Smooth muscle cell of the umbilical artery (primary cell): Measurements from ENCODE around the gene RASAL2. TPM values are rescaled to one million over a fixed set of nuclear protein-coding genes. Genes with fewer than 3 reads are reported as not detected.

ENCODE experiments used
- total RNA-seq: library from RNA; depleted of rRNA; stranded (reverse); fragments of >200 nt; gene quantifications from 2 replicates; pipeline ENCODE4 v1.2.3, GENCODE V29; 2014

RASAL2 gene
- 19.6 and 34.2 TPM in 2 replicates for total RNA-seq

DNA sequence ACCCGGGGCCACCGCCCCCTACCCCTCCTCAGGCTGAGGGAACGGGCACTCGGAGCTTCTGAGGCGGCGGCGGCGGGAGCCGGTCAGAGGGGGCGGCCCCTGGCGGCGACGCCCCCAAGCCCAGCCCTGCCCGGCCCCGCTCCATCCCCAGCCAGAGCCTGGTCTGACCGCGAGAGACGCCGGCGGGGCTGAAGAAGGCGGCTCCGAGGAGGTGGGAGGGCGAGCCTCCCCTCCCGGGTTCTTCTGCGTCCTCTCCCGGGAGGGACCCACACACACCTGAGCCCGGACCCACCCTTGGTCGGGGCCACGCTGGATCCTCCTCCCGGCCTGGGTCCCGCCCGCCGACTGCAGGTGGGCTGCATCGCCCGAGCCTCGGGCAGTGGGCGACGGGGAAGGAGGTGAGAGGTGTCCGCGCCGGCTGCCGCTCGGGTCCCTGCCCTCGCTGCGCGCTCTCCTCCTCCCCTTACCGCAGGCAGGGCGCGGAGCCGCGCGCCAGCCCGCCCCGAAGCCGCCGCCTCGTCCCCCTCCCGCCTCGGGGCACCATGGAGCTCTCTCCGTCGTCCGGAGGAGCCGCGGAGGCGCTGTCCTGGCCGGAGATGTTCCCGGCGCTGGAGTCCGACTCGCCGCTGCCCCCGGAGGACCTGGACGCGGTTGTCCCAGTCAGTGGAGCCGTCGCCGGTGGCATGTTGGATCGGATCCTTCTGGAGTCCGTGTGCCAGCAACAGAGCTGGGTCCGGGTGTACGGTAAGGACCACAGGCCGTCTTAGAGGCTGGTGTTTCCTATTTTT, at the start of gene RASAL2:
RASAL2 (plus strand) TSS at position 154 of the 788 bp plus-strand sequence; CDS start at position 543, 389 bp downstream.

DNA sequence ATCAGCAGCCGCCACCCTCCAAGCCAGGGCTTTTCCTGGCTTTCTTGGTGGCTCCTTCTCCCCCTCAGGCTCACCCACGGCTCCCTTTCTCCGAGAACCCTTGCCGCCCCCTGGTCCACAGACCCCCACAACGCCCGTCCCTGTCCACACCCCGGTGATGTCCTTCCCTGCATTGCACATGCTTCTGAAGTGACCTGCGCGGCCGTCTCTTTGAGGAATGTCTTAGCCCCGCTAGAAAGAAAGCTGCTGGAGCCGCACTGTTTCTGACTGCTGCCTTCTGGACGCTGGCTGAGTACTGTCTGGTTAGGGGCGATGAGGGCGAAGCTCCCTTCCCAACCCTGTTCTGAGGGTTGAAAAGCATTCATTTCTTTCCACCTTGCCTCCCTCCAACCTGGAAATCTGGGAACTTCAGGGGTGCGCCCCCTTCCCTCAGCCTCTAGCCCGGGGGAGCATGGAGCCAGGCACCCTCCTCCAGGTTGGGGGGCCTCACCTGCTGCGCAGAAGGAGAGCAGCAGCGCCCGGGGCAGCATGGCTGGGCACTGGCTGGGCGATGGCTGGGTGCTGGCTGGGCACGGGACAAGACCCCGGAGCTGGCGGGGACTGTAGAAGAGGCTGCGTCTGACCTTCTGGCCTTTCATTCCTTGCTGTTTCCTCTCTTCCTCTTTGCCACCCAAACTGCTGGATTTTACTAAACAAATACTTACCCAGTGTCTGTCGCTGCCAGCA, 402.7 kb downstream of the RASAL2 start, which contains the start of gene CLEC20A:
CLEC20A (minus strand) TSS at position 555 of the 726 bp plus-strand sequence; CDS start at position 530, 25 bp downstream.

DNA sequence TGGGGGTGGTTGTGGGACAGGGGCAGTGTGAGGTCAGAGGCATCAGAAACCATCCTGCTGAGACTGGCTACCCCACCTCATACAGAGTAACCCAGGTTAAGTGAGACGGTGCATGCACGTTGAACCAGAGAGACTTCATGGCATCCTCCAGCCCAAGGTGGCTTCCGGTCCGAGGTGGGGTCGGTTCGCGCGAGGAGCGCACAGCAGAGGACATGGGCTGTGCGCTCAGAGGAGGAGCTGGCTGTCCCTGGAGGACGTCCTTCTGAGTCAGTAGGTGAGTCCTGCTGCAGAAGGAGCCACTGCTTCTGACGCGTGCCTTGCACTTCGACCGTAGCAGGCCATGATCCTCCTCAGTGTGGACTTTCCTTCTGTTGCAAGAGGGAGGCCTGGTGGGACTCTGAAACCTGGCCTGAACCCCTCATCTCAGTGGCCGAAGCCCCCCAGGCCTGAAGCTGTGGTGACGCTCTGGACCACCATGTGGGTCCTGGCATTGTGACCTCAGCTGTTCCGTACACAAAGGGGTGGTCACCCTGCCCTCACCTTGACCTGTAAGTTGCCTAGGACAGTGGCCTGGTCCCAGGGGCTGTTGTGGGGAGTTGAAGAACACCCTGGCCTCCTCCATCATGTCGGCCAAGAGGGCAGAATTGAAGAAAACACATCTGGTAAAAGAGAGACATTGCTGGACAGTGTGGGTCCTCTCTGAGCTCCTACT, 418.8 kb downstream of the RASAL2 start, which contains the start of gene TEX35:
TEX35 (plus strand) TSS at position 544 of the 712 bp plus-strand sequence; CDS start at position 624, 80 bp downstream.

Other genes with a start within 250 kb of the RASAL2 start
- gene SEC16B, start 124.0 kb upstream of the RASAL2 start, total RNA-seq = 3.3 and 3.6 TPM in 2 replicates